Small intestine (tissue), 7 donors: ENCODE results near the gene ERGIC2. TPM values are rescaled to one million over a fixed set of nuclear protein-coding genes. Genes with fewer than 3 reads are reported as not detected.
"Not testable (repeated sequence)": the region's sequence is repeated elsewhere in the genome, so short reads cannot be mapped to it uniquely, and the experiment has no call there.

ENCODE experiments used
- DNase-seq, 2 donors: peaks; one replicate each; pipeline versions ENCODE4 v3.0.0 to v3.0.0-alpha.2; 2013
- FAIRE-seq: peaks from 2 replicates; lab custom pipeline; 2012; peaks lifted over from hg19 to GRCh38; lab: Jason Lieb, UNC
- H3K27ac ChIP-seq, 3 donors: one replicate each; pipeline ENCODE4 v1.5.1; 2013; ENCODE audit warnings: low read length in 2 of 3, mild to moderate bottlenecking in 2 of 3, control low read depth in 1 of 3, inconsistent platforms in 1 of 3, low read depth in 1 of 3, moderate library complexity in 1 of 3
- H3K27me3 ChIP-seq, 3 donors: one replicate each; pipeline ENCODE4 v1.6.1; 2013; ENCODE audit warnings: low read length in 3 of 3, inconsistent platforms in 1 of 3; ENCODE audit not compliant: control insufficient read depth in 3 of 3, insufficient read depth in 3 of 3
- H3K36me3 ChIP-seq, 3 donors: one replicate each; pipeline ENCODE4 v1.6.1; 2013; ENCODE audit warnings: low read length in 3 of 3, inconsistent platforms in 1 of 3, low read depth in 1 of 3, mild to moderate bottlenecking in 1 of 3, moderate library complexity in 1 of 3; ENCODE audit not compliant: control insufficient read depth in 3 of 3, insufficient read depth in 2 of 3
- H3K4me1 ChIP-seq, 3 donors: one replicate each; pipeline ENCODE4 v1.6.1; 2013; ENCODE audit warnings: low read length in 2 of 3, inconsistent platforms in 1 of 3, low read depth in 1 of 3, mild to moderate bottlenecking in 1 of 3, moderate library complexity in 1 of 3; ENCODE audit not compliant: control insufficient read depth in 3 of 3, insufficient read depth in 2 of 3
- H3K4me3 ChIP-seq, 3 donors: one replicate each; pipeline ENCODE4 v1.5.1; 2013; ENCODE audit warnings: low read length in 3 of 3, control low read depth in 1 of 3, inconsistent platforms in 1 of 3, low read depth in 1 of 3, mild to moderate bottlenecking in 1 of 3, moderate library complexity in 1 of 3
- H3K9me3 ChIP-seq, 2 donors: one replicate each; pipeline ENCODE4 v1.6.1; 2013; ENCODE audit warnings: low read depth in 1 of 2, low read length in 1 of 2; ENCODE audit not compliant: control insufficient read depth in 2 of 2, insufficient read depth in 1 of 2
- WGBS, 3 donors: extraction: QIAGEN DNeasy Blood & Tissue Kit; methylation state at CpG; one replicate each; pipeline ENCODE4 v1.1.7; 2013; 5-methylcytosine and 5-hydroxymethylcytosine counted together
- polyA plus RNA-seq, 4 donors: library from polyadenylated mRNA; stranded (reverse) in 3 of 4; unstranded in 1 of 4; fragments of 200-250 nt in 3 of 4; fragments of 120-200 nt in 1 of 4; gene quantifications; one replicate each; pipeline versions ENCODE4 v1.2.1 to v1.2.3, GENCODE V29; 2013
- donor health status: healthy with polysubstance abuse.
- donor health status: control.
- donor health status: control.
- donor health status: Bipolar disorder and iron deficiency.
- donor health status: healthy.

Gene ERGIC2
- polyA plus RNA-seq, 4 donors = 10.8 to 59.9 (median 24.1) TPM

- Histone ChIP-seq H3K27ac (no peak overlapping the region), H3K36me3 (no peaks in the 10 kb centered on the region), H3K4me1 (no peaks in the 10 kb centered on the region), H3K4me3 (no peak overlapping the region), H3K9me3 (no peaks in the 10 kb centered on the region), H3K27me3 (no peaks in the 10 kb centered on the region)
- FAIRE-seq = no peak
- DNase-seq = no peak
- 87 to 95% (median 92%) methylated on average over 2 of the region's 2 CpGs for WGBS, 3 donors
Observed at GRCh38 chr12:29306682-29307081, 74.3 kb downstream of the ERGIC2 start.

- no peak for DNase-seq
Observed at GRCh38 chr12:29306266-29306665, 74.7 kb downstream of the ERGIC2 start.

DNA sequence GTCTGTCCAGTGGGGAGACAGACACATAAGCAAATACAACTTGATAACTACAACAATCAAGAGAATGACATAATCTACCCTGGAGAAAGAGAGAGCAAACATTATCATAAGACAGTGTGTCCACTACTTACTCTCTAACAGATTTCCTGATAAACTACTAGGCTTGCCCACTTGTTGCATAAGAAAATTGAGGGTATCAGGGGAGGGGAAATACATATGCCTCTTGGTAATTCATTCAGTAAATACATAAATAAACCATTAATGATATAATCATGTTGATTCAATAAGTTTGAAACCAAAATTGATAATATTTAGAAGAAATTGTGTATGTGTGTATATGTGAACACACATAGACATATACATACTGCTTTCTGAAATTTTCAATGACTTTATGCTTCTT, 76.6 kb downstream of the ERGIC2 start:
- H3K27me3 ChIP-seq = no peaks in the 10 kb centered on the region
- FAIRE-seq (no peak), DNase-seq (no peak)
- H3K27ac ChIP-seq = no peak overlapping the region
- no peaks in the 10 kb centered on the region for H3K9me3 ChIP-seq
- no peak overlapping the region for H3K4me3 ChIP-seq
- no peaks in the 10 kb centered on the region for H3K36me3 ChIP-seq
- H3K4me1 ChIP-seq = no peaks in the 10 kb centered on the region

More at GRCh38 chr12:29306266-29306665, 74.7 kb downstream of the ERGIC2 start:
- Histone ChIP-seq H3K36me3 (no peaks in the 10 kb centered on the region), H3K27me3 (no peaks in the 10 kb centered on the region), H3K4me1 (no peaks in the 10 kb centered on the region), H3K4me3 (no peak overlapping the region), H3K9me3 (no peaks in the 10 kb centered on the region), H3K27ac (no peak overlapping the region)
- no peak for FAIRE-seq
- WGBS, 3 donors = 58 to 98% (median 97%) methylated on average over 2 of the region's 2 CpGs

DNA sequence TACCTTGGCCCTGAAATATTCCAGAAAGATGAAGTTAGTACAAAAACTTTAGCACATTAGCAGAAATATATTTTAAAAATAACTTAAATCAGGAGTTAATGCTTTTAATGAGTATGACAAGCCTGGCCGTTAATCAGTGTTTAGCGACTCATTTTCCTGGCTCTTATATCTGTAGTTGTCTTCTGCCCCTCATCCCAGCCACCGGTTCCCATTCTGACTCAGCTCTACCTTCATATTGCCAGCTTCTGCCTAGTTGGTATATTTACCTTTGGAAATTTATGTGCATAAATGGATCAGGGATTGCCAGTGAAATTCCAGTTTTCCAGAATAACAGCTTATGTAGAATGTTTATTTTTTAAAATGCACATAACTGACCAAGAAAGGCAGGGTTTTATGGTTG, 79.9 kb downstream of the ERGIC2 start:
- Histone ChIP-seq H3K27ac (no peak overlapping the region), H3K9me3 (no peaks in the 10 kb centered on the region), H3K36me3 (no peaks in the 10 kb centered on the region), H3K4me1 (no peaks in the 10 kb centered on the region), H3K4me3 (no peak overlapping the region), H3K27me3 (no peaks in the 10 kb centered on the region)
- 94 to 97% (median 95%) methylated on average over 3 of the region's 3 CpGs for WGBS, 3 donors
- DNase-seq (no peak), FAIRE-seq (no peak)

DNA sequence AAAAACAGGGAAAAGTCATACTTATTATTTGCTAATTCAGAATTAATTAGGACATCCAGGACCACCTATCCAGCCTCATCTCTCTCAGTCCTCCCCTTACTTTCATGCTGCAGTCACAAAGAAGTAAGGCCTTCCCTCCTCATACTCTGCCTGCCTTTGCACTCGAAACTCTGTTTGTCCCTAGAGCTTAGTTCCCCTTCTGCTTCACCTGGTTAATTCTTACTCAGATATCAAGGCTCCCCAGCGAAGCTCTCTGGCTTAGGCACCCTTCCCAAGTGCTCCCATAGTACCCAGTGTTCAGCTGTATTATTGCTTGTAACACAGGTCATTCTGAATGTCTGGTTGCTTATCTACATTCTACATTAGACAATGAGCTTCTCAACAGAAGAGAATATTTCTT, 81.3 kb downstream of the ERGIC2 start:
- DNase-seq = no peak
- Histone ChIP-seq H3K36me3 (no peaks in the 10 kb centered on the region), H3K27ac (no peak overlapping the region), H3K9me3 (no peaks in the 10 kb centered on the region), H3K4me3 (no peak overlapping the region), H3K27me3 (no peaks in the 10 kb centered on the region), H3K4me1 (no peaks in the 10 kb centered on the region)
- WGBS, 3 donors = 81 to 88% (median 83%) methylated on average over 2 of the region's 2 CpGs
- FAIRE-seq = no peak

- no peaks in the 10 kb centered on the region for H3K27me3 ChIP-seq
- WGBS, 3 donors = 92% methylated on average over 3 of the region's 3 CpGs
- H3K36me3 ChIP-seq = no peaks in the 10 kb centered on the region
- DNase-seq = no peak
- no peaks in the 10 kb centered on the region for H3K4me1 ChIP-seq
- no peak for FAIRE-seq
- no peak overlapping the region for H3K27ac ChIP-seq
- H3K9me3 ChIP-seq = no peaks in the 10 kb centered on the region
- no peak overlapping the region for H3K4me3 ChIP-seq
Observed at GRCh38 chr12:29291226-29291625, 89.7 kb downstream of the ERGIC2 start.

DNA sequence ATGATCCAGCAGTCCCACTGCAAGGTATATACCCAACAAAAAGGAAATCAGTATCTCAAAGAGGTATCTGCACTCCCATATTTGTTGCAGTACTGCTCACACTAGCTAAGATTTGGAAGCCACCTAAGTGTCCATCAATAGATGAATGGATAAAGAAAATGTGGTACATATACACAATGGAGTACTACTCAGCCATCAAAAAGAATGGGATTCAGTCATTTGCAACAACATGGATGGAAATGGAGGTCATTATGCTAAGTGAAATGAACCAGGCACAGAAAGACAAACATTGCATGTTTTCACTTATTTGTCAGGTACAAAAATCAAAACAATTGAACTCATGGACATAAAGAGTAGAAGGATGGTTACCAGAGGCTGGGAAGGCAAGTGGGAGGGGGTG, 90.5 kb downstream of the ERGIC2 start:
- not testable (repeated sequence) for H3K36me3 ChIP-seq, H3K4me1 ChIP-seq, H3K4me3 ChIP-seq, H3K27ac ChIP-seq, FAIRE-seq, H3K27me3 ChIP-seq, H3K9me3 ChIP-seq, DNase-seq

DNA sequence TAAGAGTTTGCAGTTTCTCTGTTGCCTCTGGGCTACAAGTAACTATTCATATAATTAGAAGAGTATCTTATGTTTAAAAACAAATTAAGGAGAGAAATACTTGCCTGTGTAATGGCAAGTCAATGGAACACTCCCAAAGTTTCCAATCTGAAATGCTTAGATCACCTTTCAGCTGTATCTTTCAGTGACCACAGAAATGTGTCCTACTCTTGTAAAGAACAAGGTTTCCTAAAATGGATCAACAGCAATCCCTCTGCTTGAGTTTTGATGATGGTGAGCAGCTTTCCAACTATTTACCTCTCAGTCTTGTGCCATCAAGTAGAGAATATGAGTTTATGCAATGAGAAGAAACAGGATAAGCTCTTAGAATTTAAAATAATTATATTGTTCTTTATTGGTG, 92.9 kb downstream of the ERGIC2 start:
- Histone ChIP-seq H3K4me1 (no peaks in the 10 kb centered on the region), H3K4me3 (no peak overlapping the region), H3K36me3 (no peaks in the 10 kb centered on the region), H3K27me3 (no peaks in the 10 kb centered on the region), H3K9me3 (no peaks in the 10 kb centered on the region), H3K27ac (no peak overlapping the region)
- FAIRE-seq (no peak), DNase-seq (no peak)

- Histone ChIP-seq H3K27ac (no peak overlapping the region), H3K9me3 (no peaks in the 10 kb centered on the region), H3K36me3 (no peaks in the 10 kb centered on the region), H3K4me3 (no peak overlapping the region), H3K4me1 (no peaks in the 10 kb centered on the region), H3K27me3 (no peaks in the 10 kb centered on the region)
- DNase-seq (no peak), FAIRE-seq (no peak)
- WGBS, 3 donors = 28 to 52% (median 42%) methylated on average over 1 of the region's 1 CpG
Observed at GRCh38 chr12:29287622-29288021, 93.3 kb downstream of the ERGIC2 start.
